ENCODE results near the gene NAA40.
"Not testable (repeated sequence)": the region's sequence is repeated elsewhere in the genome, so short reads cannot be mapped to it uniquely, and the experiment has no call there.

The NAA40 gene

GRCh38 chr11:63939397-63939891 is 642 bp downstream of the NAA40 start:
- no peak for DNase-seq (ENCODE audit: low read depth)

GRCh38 chr11:63940786-63941185 is 2.0 kb downstream of the NAA40 start:
- no peak for DNase-seq (ENCODE audit: low read depth)

GRCh38 chr11:63941901-63942300 is 3.1 kb downstream of the NAA40 start:
- DNase-seq (ENCODE audit: low read depth): no peak

- DNase-seq (ENCODE audit: low read depth): no peak
Observed at GRCh38 chr11:63942803-63943202, 4.0 kb downstream of the NAA40 start.

GRCh38 chr11:63944987-63945386 is 6.2 kb downstream of the NAA40 start:
- DNase-seq (ENCODE audit: low read depth): no peak

- DNase-seq (ENCODE audit: low read depth): peak; percentile 22
Observed at GRCh38 chr11:63945477-63946163, 6.8 kb downstream of the NAA40 start.

- DNase-seq (ENCODE audit: low read depth): no peak
Observed at GRCh38 chr11:63951779-63952536, 13.2 kb downstream of the NAA40 start.

- DNase-seq (ENCODE audit: low read depth): no peak
Observed at GRCh38 chr11:63952570-63952969, 13.8 kb downstream of the NAA40 start.

GRCh38 chr11:63958008-63958407 is 19.2 kb downstream of the NAA40 start:
- DNase-seq (ENCODE audit: low read depth): no peak

- DNase-seq (ENCODE audit: low read depth): no peak
Observed at GRCh38 chr11:63961608-63962412, 23.0 kb downstream of the NAA40 start.

- DNase-seq (ENCODE audit: low read depth): not testable (repeated sequence)
Observed at GRCh38 chr11:63963895-63964294, 25.1 kb downstream of the NAA40 start.

GRCh38 chr11:63966444-63966843 is 27.6 kb downstream of the NAA40 start:
- no peak for DNase-seq (ENCODE audit: low read depth)

- DNase-seq (ENCODE audit: low read depth): no peak
Observed at GRCh38 chr11:63969461-63969860, 30.7 kb downstream of the NAA40 start.

GRCh38 chr11:63970902-63971301 is 32.1 kb downstream of the NAA40 start:
- no peak for DNase-seq (ENCODE audit: low read depth)

GRCh38 chr11:63973912-63974258 is 35.1 kb downstream of the NAA40 start:
- not testable (repeated sequence) for DNase-seq (ENCODE audit: low read depth)

GRCh38 chr11:63974259-63975143 is 35.7 kb downstream of the NAA40 start, which contains the start of gene COX8A:
Gene COX8A (plus strand): TSS chr11:63974620. CDS start chr11:63974681, 61 bp downstream.
- peak; percentile 100 for DNase-seq (ENCODE audit: low read depth)

- no peak for DNase-seq (ENCODE audit: low read depth)
Observed at GRCh38 chr11:63978551-63979239, 39.9 kb downstream of the NAA40 start.

GRCh38 chr11:63979426-63979825 is 40.6 kb downstream of the NAA40 start:
- no peak for DNase-seq (ENCODE audit: low read depth)

GRCh38 chr11:63985812-63986155 is 47.0 kb downstream of the NAA40 start:
- DNase-seq (ENCODE audit: low read depth): no peak

- peak; percentile 63 for DNase-seq (ENCODE audit: low read depth)
Observed at GRCh38 chr11:63986156-63986931, 47.5 kb downstream of the NAA40 start, which contains the start of gene OTUB1. Gene OTUB1 (plus strand): TSS chr11:63986438. CDS start chr11:63986457, 19 bp downstream.

All from HS-27A (cell line).